GM23338 (cell line): Measurements from ENCODE around the gene GGNBP2. TPM values are rescaled to one million over a fixed set of nuclear protein-coding genes. Genes with fewer than 3 reads are reported as not detected.

ENCODE experiments used
- ATAC-seq: fragments of 200-7000 bp; cut with Tn5 transposase; 3 replicates; pipeline ENCODE4 v1.9.1; 2020
- DNase-seq: peaks from one replicate; pipeline ENCODE4 v3.0.0-alpha.2; 2015; ENCODE audit warnings: low spot score
- H2AFZ ChIP-seq: fragments of 200-600 bp; sonication (generic); 2 replicates; pipeline ENCODE4 v1.8.0; 2016; ENCODE audit warnings: antibody characterized with exemption, mild to moderate bottlenecking, moderate library complexity
- H3F3A ChIP-seq: fragments of 200-600 bp; sonication (generic); replicated peaks from 2 replicates; pipeline ENCODE4 v1.8.0; 2017; ENCODE audit warnings: antibody characterized with exemption, mixed run types, low read depth
- H3K27ac ChIP-seq: fragments of 200-600 bp; sonication (generic); 2 replicates; pipeline ENCODE4 v1.6.1; 2016; ENCODE audit warnings: low read depth
- H3K27me3 ChIP-seq: fragments of 200-600 bp; sonication (generic); 2 replicates; pipeline ENCODE4 v1.8.0; 2016; ENCODE audit warnings: mild to moderate bottlenecking, mixed run types, moderate library complexity; ENCODE audit not compliant: insufficient read depth
- H3K36me3 ChIP-seq: fragments of 200-600 bp; sonication (generic); 2 replicates; pipeline ENCODE4 v1.8.0; 2016; ENCODE audit warnings: mild to moderate bottlenecking; ENCODE audit not compliant: insufficient read depth
- H3K4me1 ChIP-seq: fragments of 200-600 bp; sonication (generic); 2 replicates; pipeline ENCODE4 v1.8.0; 2016; ENCODE audit warnings: mild to moderate bottlenecking, moderate library complexity; ENCODE audit not compliant: insufficient read depth
- H3K4me2 ChIP-seq: fragments of 200-600 bp; sonication (generic); 2 replicates; pipeline ENCODE4 v1.7.1; 2017; ENCODE audit warnings: mixed run types
- H3K4me3 ChIP-seq: fragments of 200-600 bp; sonication (generic); 2 replicates; pipeline ENCODE4 v1.6.1; 2016; ENCODE audit warnings: mixed run types
- H3K79me2 ChIP-seq: fragments of 200-600 bp; sonication (generic); replicated peaks from 2 replicates; pipeline ENCODE4 v1.8.0; 2017; ENCODE audit warnings: mild to moderate bottlenecking; ENCODE audit not compliant: insufficient read depth
- H3K9me2 ChIP-seq: fragments of 200-600 bp; sonication (generic); 2 replicates; pipeline ENCODE4 v1.8.0; 2017; ENCODE audit not compliant: insufficient read depth
- H4K20me1 ChIP-seq: fragments of 200-600 bp; sonication (generic); replicated peaks from 2 replicates; pipeline ENCODE4 v1.8.0; 2017; ENCODE audit warnings: mild to moderate bottlenecking; ENCODE audit not compliant: insufficient read depth
- H3K27ac Mint-ChIP-seq: 2 replicates; pipeline ENCODE4 v1.8.0; 2020; ENCODE audit warnings: inconsistent platforms, mild to moderate bottlenecking, moderate library complexity, mixed read lengths
- H3K27me3 Mint-ChIP-seq: 3 replicates; pipeline ENCODE4 v1.8.0; 2022; ENCODE audit warnings: low read depth, mild to moderate bottlenecking, moderate library complexity, mixed read lengths, inconsistent platforms; ENCODE audit not compliant: insufficient read depth, poor library complexity
- H3K36me3 Mint-ChIP-seq: 3 replicates; pipeline ENCODE4 v1.8.0; 2021; ENCODE audit warnings: low read depth, mild to moderate bottlenecking, inconsistent platforms, moderate library complexity, mixed read lengths
- H3K4me1 Mint-ChIP-seq: 3 replicates; pipeline ENCODE4 v1.8.0; 2020; ENCODE audit warnings: mild to moderate bottlenecking, inconsistent platforms, mixed read lengths
- H3K4me3 Mint-ChIP-seq: 3 replicates; pipeline ENCODE4 v1.8.0; 2021; ENCODE audit warnings: moderate library complexity, mild to moderate bottlenecking, inconsistent platforms, mixed read lengths
- H3K9me3 Mint-ChIP-seq: 3 replicates; pipeline ENCODE4 v1.8.0; 2020; ENCODE audit warnings: moderate library complexity, mild to moderate bottlenecking, inconsistent platforms, mixed read lengths
- CREB1 ChIP-seq: fragments of 250-450 bp; sonication (Bioruptor Pico); IDR thresholded peaks from 2 replicates; pipeline ENCODE4 v1.5.0; 2020; ENCODE audit warnings: low read depth, mild to moderate bottlenecking, moderate library complexity
- EZH2 ChIP-seq: fragments of 200-600 bp; sonication (generic); IDR thresholded peaks from one replicate; pipeline ENCODE4 v1.8.0; 2017; ENCODE audit warnings: antibody characterized with exemption, mild to moderate bottlenecking, low read depth; ENCODE audit not compliant: unreplicated experiment
- EZH2phosphoT487 ChIP-seq: fragments of 200-600 bp; sonication (generic); IDR thresholded peaks from one replicate; pipeline ENCODE4 v1.8.1; 2018; ENCODE audit warnings: antibody characterized with exemption; ENCODE audit not compliant: unreplicated experiment
- JUNB ChIP-seq: IDR thresholded peaks from one replicate; pipeline ENCODE4 v1.6.1; 2016; ENCODE audit warnings: antibody characterized with exemption; ENCODE audit not compliant: unreplicated experiment
- NANOG ChIP-seq: IDR thresholded peaks from 2 replicates; pipeline ENCODE4 v1.6.1; 2016; ENCODE audit warnings: antibody characterized with exemption, borderline replicate concordance
- POLR2AphosphoS5 ChIP-seq: IDR thresholded peaks from 2 replicates; pipeline ENCODE4 v1.6.1; 2016; ENCODE audit warnings: antibody characterized with exemption, low read depth
- STAT1 ChIP-seq: IDR thresholded peaks from one replicate; pipeline ENCODE4 v1.6.1; 2016; ENCODE audit warnings: antibody characterized with exemption; ENCODE audit not compliant: unreplicated experiment
- ZNF114 ChIP-seq: fragments of 250-450 bp; sonication (Bioruptor Pico); IDR thresholded peaks from 2 replicates; pipeline ENCODE4 v1.5.0; 2020; ENCODE audit warnings: mild to moderate bottlenecking, moderate library complexity
- ZNF331 ChIP-seq: fragments of 250-450 bp; sonication (Bioruptor Pico); IDR thresholded peaks from 2 replicates; pipeline ENCODE4 v1.5.0; 2020; ENCODE audit warnings: low read depth, mild to moderate bottlenecking, moderate library complexity
- polyA plus RNA-seq: library from polyadenylated mRNA; unstranded; fragments of >200 nt; fragmentation: Nextera tagmentation; extraction: Ambion mirVana; gene quantifications from 2 replicates; pipeline ENCODE4 v1.2.1, GENCODE V29; 2016
- total RNA-seq: library from RNA; depleted of rRNA; stranded (reverse); fragments of >200 nt; shearing (Covaris generic); gene quantifications from 2 replicates; pipeline ENCODE4 v1.2.3, GENCODE V29; 2014
- TF ChIP-seq, protein P1 (sequence below): fragments of 250-450 bp; sonication (Bioruptor Pico); IDR thresholded peaks from 2 replicates; pipeline ENCODE4 v1.5.0; 2020; ENCODE audit warnings: mild to moderate bottlenecking, moderate library complexity
- TF ChIP-seq, protein P2 (sequence below): IDR thresholded peaks from one replicate; pipeline ENCODE4 v1.6.1; 2018; ENCODE audit warnings: antibody characterized with exemption; ENCODE audit not compliant: unreplicated experiment
- TF ChIP-seq, protein P3 (sequence below): IDR thresholded peaks from 2 replicates; pipeline ENCODE4 v1.6.1; 2016; ENCODE audit warnings: antibody characterized with exemption
- TF ChIP-seq, protein P4 (sequence below), 2 experiments: fragments of 200-600 bp in 1 of 2; sonication (generic) in 1 of 2; conservative IDR thresholded peaks; 2 replicates each; pipeline versions ENCODE4 v1.5.1 to v1.6.1; 2016 to 2017; ENCODE audit warnings: antibody characterized with exemption in 2 of 2, low read depth in 2 of 2, mild to moderate bottlenecking in 2 of 2, moderate library complexity in 1 of 2

Gene GGNBP2
- total and polyA plus RNA-seq, 2 experiments from 2014 or later = 40.7 to 41.2 TPM

DNA sequence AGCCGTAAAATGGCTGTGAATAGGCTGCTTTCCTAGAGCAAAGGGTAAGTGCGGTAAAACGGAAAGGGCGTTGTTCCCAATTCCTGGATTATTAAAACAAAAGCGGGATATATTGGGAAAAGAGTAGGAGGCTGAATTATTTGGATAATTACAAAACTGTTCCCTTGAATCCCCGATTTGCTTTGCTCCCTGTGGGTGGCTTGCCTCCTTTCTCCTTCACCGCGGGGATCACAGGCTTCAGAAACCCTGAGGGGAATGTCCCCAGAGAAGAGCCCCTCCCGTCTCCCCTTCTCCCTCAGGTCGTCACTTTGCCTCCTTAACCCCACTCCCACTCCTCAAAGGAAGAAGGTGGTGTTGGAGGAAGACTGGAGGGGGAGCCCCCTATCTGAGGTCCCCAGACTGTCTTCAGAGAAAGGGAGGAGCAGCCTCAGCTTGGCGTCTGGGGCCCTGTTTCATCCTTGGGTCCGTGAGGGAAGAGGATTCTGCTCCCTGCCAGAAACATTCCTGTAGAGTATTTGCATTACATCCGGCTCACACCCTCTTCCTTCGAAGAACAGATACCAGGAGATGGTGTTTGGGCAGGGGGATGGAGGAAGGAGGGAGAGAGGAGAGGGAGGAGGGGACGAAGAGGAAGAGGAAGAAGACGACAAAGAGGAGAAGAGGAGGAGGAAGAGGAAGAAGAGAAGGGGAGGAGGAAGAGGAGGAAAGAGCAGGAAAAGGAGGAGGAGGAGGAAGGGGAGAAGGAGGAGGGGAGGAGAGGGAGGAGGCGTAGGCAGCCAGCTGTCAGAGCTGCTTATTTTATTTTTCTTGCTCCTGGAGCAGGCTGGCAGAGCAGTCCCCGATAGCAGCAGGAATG lies 88.4 kb downstream of the GGNBP2 start:
- Mint-ChIP-seq H3K27ac (no peak overlapping the region), H3K9me3 (no peaks in the 10 kb centered on the region), H3K27me3 (peaks cover 22% of the 10 kb centered on the region), H3K4me3 (peak overlapping the region; percentile 47), H3K4me1 (peaks cover 40% of the 10 kb centered on the region), H3K36me3 (no peaks in the 10 kb centered on the region)
- H3K4me1 ChIP-seq = peaks cover 23% of the 10 kb centered on the region
- DNase-seq (peak; percentile 84), ATAC-seq (peak; percentile 74)
- H3K79me2 ChIP-seq = no peaks in the 10 kb centered on the region
- H4K20me1 ChIP-seq = no peaks in the 10 kb centered on the region
- no peak overlapping the region for H3K27ac ChIP-seq
- H3K9me2 ChIP-seq = no peaks in the 10 kb centered on the region
- TF ChIP-seq JUNB = no peak
- TF ChIP-seq, protein P1, sequence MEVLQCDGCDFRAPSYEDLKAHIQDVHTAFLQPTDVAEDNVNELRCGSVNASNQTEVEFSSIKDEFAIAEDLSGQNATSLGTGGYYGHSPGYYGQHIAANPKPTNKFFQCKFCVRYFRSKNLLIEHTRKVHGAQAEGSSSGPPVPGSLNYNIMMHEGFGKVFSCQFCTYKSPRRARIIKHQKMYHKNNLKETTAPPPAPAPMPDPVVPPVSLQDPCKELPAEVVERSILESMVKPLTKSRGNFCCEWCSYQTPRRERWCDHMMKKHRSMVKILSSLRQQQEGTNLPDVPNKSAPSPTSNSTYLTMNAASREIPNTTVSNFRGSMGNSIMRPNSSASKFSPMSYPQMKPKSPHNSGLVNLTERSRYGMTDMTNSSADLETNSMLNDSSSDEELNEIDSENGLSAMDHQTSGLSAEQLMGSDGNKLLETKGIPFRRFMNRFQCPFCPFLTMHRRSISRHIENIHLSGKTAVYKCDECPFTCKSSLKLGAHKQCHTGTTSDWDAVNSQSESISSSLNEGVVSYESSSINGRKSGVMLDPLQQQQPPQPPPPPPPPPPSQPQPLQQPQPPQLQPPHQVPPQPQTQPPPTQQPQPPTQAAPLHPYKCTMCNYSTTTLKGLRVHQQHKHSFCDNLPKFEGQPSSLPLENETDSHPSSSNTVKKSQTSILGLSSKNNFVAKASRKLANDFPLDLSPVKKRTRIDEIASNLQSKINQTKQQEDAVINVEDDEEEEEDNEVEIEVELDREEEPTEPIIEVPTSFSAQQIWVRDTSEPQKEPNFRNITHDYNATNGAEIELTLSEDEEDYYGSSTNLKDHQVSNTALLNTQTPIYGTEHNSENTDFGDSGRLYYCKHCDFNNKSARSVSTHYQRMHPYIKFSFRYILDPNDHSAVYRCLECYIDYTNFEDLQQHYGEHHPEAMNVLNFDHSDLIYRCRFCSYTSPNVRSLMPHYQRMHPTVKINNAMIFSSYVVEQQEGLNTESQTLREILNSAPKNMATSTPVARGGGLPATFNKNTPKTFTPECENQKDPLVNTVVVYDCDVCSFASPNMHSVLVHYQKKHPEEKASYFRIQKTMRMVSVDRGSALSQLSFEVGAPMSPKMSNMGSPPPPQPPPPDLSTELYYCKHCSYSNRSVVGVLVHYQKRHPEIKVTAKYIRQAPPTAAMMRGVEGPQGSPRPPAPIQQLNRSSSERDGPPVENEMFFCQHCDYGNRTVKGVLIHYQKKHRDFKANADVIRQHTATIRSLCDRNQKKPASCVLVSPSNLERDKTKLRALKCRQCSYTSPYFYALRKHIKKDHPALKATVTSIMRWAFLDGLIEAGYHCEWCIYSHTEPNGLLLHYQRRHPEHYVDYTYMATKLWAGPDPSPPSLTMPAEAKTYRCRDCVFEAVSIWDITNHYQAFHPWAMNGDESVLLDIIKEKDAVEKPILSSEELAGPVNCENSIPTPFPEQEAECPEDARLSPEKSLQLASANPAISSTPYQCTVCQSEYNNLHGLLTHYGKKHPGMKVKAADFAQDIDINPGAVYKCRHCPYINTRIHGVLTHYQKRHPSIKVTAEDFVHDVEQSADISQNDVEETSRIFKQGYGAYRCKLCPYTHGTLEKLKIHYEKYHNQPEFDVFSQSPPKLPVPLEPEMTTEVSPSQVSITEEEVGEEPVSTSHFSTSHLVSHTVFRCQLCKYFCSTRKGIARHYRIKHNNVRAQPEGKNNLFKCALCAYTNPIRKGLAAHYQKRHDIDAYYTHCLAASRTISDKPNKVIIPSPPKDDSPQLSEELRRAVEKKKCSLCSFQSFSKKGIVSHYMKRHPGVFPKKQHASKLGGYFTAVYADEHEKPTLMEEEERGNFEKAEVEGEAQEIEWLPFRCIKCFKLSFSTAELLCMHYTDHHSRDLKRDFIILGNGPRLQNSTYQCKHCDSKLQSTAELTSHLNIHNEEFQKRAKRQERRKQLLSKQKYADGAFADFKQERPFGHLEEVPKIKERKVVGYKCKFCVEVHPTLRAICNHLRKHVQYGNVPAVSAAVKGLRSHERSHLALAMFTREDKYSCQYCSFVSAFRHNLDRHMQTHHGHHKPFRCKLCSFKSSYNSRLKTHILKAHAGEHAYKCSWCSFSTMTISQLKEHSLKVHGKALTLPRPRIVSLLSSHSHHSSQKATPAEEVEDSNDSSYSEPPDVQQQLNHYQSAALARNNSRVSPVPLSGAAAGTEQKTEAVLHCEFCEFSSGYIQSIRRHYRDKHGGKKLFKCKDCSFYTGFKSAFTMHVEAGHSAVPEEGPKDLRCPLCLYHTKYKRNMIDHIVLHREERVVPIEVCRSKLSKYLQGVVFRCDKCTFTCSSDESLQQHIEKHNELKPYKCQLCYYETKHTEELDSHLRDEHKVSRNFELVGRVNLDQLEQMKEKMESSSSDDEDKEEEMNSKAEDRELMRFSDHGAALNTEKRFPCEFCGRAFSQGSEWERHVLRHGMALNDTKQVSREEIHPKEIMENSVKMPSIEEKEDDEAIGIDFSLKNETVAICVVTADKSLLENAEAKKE (CRISPR knock-in tag) = no peak
- TF ChIP-seq ZNF331 (CRISPR knock-in tag) = no peak
- TF ChIP-seq EZH2 = no peak
- TF ChIP-seq ZNF114 (CRISPR knock-in tag) = no peak
- TF ChIP-seq NANOG = no peak
- TF ChIP-seq, protein P2, sequence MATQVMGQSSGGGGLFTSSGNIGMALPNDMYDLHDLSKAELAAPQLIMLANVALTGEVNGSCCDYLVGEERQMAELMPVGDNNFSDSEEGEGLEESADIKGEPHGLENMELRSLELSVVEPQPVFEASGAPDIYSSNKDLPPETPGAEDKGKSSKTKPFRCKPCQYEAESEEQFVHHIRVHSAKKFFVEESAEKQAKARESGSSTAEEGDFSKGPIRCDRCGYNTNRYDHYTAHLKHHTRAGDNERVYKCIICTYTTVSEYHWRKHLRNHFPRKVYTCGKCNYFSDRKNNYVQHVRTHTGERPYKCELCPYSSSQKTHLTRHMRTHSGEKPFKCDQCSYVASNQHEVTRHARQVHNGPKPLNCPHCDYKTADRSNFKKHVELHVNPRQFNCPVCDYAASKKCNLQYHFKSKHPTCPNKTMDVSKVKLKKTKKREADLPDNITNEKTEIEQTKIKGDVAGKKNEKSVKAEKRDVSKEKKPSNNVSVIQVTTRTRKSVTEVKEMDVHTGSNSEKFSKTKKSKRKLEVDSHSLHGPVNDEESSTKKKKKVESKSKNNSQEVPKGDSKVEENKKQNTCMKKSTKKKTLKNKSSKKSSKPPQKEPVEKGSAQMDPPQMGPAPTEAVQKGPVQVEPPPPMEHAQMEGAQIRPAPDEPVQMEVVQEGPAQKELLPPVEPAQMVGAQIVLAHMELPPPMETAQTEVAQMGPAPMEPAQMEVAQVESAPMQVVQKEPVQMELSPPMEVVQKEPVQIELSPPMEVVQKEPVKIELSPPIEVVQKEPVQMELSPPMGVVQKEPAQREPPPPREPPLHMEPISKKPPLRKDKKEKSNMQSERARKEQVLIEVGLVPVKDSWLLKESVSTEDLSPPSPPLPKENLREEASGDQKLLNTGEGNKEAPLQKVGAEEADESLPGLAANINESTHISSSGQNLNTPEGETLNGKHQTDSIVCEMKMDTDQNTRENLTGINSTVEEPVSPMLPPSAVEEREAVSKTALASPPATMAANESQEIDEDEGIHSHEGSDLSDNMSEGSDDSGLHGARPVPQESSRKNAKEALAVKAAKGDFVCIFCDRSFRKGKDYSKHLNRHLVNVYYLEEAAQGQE = no peak
- TF ChIP-seq EZH2phosphoT487 = no peak
- TF ChIP-seq STAT1 = no peak
- TF ChIP-seq, protein P3, sequence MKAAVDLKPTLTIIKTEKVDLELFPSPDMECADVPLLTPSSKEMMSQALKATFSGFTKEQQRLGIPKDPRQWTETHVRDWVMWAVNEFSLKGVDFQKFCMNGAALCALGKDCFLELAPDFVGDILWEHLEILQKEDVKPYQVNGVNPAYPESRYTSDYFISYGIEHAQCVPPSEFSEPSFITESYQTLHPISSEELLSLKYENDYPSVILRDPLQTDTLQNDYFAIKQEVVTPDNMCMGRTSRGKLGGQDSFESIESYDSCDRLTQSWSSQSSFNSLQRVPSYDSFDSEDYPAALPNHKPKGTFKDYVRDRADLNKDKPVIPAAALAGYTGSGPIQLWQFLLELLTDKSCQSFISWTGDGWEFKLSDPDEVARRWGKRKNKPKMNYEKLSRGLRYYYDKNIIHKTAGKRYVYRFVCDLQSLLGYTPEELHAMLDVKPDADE = no peak; the same call in 1 of the 2 replicates
- TF ChIP-seq, protein P4, sequence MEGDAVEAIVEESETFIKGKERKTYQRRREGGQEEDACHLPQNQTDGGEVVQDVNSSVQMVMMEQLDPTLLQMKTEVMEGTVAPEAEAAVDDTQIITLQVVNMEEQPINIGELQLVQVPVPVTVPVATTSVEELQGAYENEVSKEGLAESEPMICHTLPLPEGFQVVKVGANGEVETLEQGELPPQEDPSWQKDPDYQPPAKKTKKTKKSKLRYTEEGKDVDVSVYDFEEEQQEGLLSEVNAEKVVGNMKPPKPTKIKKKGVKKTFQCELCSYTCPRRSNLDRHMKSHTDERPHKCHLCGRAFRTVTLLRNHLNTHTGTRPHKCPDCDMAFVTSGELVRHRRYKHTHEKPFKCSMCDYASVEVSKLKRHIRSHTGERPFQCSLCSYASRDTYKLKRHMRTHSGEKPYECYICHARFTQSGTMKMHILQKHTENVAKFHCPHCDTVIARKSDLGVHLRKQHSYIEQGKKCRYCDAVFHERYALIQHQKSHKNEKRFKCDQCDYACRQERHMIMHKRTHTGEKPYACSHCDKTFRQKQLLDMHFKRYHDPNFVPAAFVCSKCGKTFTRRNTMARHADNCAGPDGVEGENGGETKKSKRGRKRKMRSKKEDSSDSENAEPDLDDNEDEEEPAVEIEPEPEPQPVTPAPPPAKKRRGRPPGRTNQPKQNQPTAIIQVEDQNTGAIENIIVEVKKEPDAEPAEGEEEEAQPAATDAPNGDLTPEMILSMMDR (conservative IDR thresholded peaks at IDR 0.05; ENCODE audit: low read depth in 2 of 2) = no peak
- TF ChIP-seq CREB1 (CRISPR knock-in tag) = no peak
- TF ChIP-seq POLR2AphosphoS5 = no peak
- H3K4me3 ChIP-seq = peak overlapping the region; percentile 46
- peaks cover 6% of the 10 kb centered on the region; the same call in 1 of the 2 replicates for H3F3A ChIP-seq
- no peaks in the 10 kb centered on the region; the same call in none of the 2 replicates for H3K27me3 ChIP-seq
- peak overlapping the region; percentile 80 for H3K4me2 ChIP-seq
- H2AFZ ChIP-seq = peak overlapping the region; percentile 73
- no peaks in the 10 kb centered on the region for H3K36me3 ChIP-seq
